AG04450 (cell line): ENCODE data around the gene NIT2. TPM values are rescaled to one million over a fixed set of nuclear protein-coding genes. Genes with fewer than 3 reads are reported as not detected.

Experiments
- CTCF ChIA-PET: fragments of 300-600, 350-600 bp; formaldehyde crosslinking; extraction: SDS; loops from one replicate; lab custom pipeline; 2022; ENCODE audit warnings: antibody characterized with exemption, inconsistent platforms; lab: Charles Lee
- POLR2A ChIA-PET: fragments of 350-600 bp; formaldehyde crosslinking; extraction: SDS; loops from one replicate; lab custom pipeline; 2021; ENCODE audit warnings: antibody characterized with exemption, inconsistent platforms; lab: Yijun Ruan, JAX
- DNase-seq: peaks from one replicate; pipeline ENCODE4 v3.0.0-alpha.2; 2011; ENCODE audit warnings: low read depth, low spot score
- H3K27ac ChIP-seq: one replicate; pipeline ENCODE4 v1.5.1; 2012; ENCODE audit warnings: low read depth, low read length, control low read depth
- H3K27me3 ChIP-seq: one replicate; pipeline ENCODE4 v1.6.0; 2012; ENCODE audit warnings: low read length; ENCODE audit not compliant: control insufficient read depth, insufficient read depth
- H3K4me3 ChIP-seq: 2 replicates; pipeline ENCODE4 v1.5.1; 2011; ENCODE audit warnings: mild to moderate bottlenecking, low read depth, low read length, control low read depth
- H3K9me3 ChIP-seq: 2 replicates; pipeline ENCODE4 v1.5.1; 2012; ENCODE audit warnings: low read length; ENCODE audit not compliant: control insufficient read depth, insufficient read depth
- CTCF ChIP-seq: IDR thresholded peaks from 2 replicates; pipeline ENCODE4 v1.5.1; 2011; ENCODE audit warnings: low read depth, low read length, control low read depth, inconsistent platforms
- polyA plus RNA-seq: library from polyadenylated mRNA; depleted of rRNA; stranded (reverse); fragments of >200 nt; gene quantifications from 2 replicates; pipeline ENCODE4 v1.2.3, GENCODE V29; 2011

Gene NIT2
- polyA plus RNA-seq, 1 experiment: 60.9 TPM

- CTCF ChIA-PET: no interaction called here
- no peak for TF ChIP-seq CTCF
- Histone ChIP-seq H3K9me3 (no peaks in the 10 kb centered on the region), H3K27me3 (no peaks in the 10 kb centered on the region), H3K4me3 (no peak overlapping the region), H3K27ac (no peak overlapping the region)
- DNase-seq: no peak
- POLR2A ChIA-PET: no interaction called here
These were observed 4.6 kb upstream of the NIT2 start for GRCh38 chr3:100329800-100330489.

GRCh38 chr3:100330651-100331050 lies 3.9 kb upstream of the NIT2 start:
- Histone ChIP-seq H3K4me3 (no peak overlapping the region), H3K27me3 (no peaks in the 10 kb centered on the region), H3K27ac (no peak overlapping the region), H3K9me3 (no peaks in the 10 kb centered on the region)
- ChIA-PET CTCF (no interaction called here), POLR2A (no interaction called here)
- DNase-seq: no peak
- no peak for TF ChIP-seq CTCF

- no peak for TF ChIP-seq CTCF
- CTCF ChIA-PET: interaction anchor here (0.6 to 1.2 kb wide), 2 partner anchors 9 to 495 kb away, joined by 3 read pairs; no protein-coding TSS in a partner anchor
- no peak overlapping the region for H3K4me3 ChIP-seq
- DNase-seq: no peak
- H3K27me3 ChIP-seq: no peaks in the 10 kb centered on the region
- no peaks in the 10 kb centered on the region for H3K9me3 ChIP-seq
- POLR2A ChIA-PET: no interaction called here
- no peak overlapping the region for H3K27ac ChIP-seq
These were observed 2.9 kb upstream of the NIT2 start for GRCh38 chr3:100331660-100332059.

GRCh38 chr3:100333051-100333450 lies 1.5 kb upstream of the NIT2 start:
- Histone ChIP-seq H3K4me3 (no peak overlapping the region), H3K27ac (no peak overlapping the region), H3K9me3 (no peaks in the 10 kb centered on the region), H3K27me3 (no peaks in the 10 kb centered on the region)
- POLR2A ChIA-PET: interaction anchor here (0.8 kb wide), 1 partner anchor 394 kb away, joined by 3 read pairs; no protein-coding TSS in a partner anchor
- CTCF ChIA-PET: interaction anchor here (1.2 kb wide), 1 partner anchor 16 kb away, joined by 3 read pairs; no protein-coding TSS in a partner anchor
- TF ChIP-seq CTCF: no peak
- DNase-seq: no peak

GRCh38 chr3:100333970-100334487 lies 528 bp upstream of the NIT2 start:
- no peak for DNase-seq
- no peaks in the 10 kb centered on the region for H3K9me3 ChIP-seq
- H3K4me3 ChIP-seq: peak overlapping the region; percentile 72
- ChIA-PET POLR2A (interaction anchor here (0.6 to 1.2 kb wide), 3 partner anchors 42 to 1263 kb away, joined by 6 read pairs; partner anchors contain the start of genes LNP1 and TOMM70), CTCF (interaction anchor here (0.5 to 1.2 kb wide), 4 partner anchors 17 to 502 kb away, joined by 3 to 5 read pairs (median 4); no protein-coding TSS in a partner anchor)
- H3K27me3 ChIP-seq: no peaks in the 10 kb centered on the region
- H3K27ac ChIP-seq: peak overlapping the region; percentile 25
- TF ChIP-seq CTCF: no peak
